GM18858 (cell line): ENCODE measurements around the gene PPP1R16B.
"Not testable (repeated sequence)": the region's sequence is repeated elsewhere in the genome, so short reads cannot be mapped to it uniquely, and the experiment has no call there.

Source experiments
- ATAC-seq: cut with Tn5 transposase; IDR thresholded peaks from one replicate; pipeline ENCODE4 v1.9.1; 2021; ENCODE audit not compliant: unreplicated experiment

PPP1R16B gene

GRCh38 chr20:38930242-38930569 is 124.7 kb downstream of the PPP1R16B start:
- ATAC-seq, result no peak

GRCh38 chr20:38931984-38932383 is 126.5 kb downstream of the PPP1R16B start:
- no peak for ATAC-seq

GRCh38 chr20:38932457-38933120 is 127.1 kb downstream of the PPP1R16B start:
- no peak for ATAC-seq

GRCh38 chr20:38934530-38934929 is 129.0 kb downstream of the PPP1R16B start:
- no peak for ATAC-seq

- ATAC-seq, result no peak
Measured at GRCh38 chr20:38935285-38935684, 129.8 kb downstream of the PPP1R16B start.

GRCh38 chr20:38935967-38936407 is 130.5 kb downstream of the PPP1R16B start:
- ATAC-seq, result no peak

GRCh38 chr20:38937000-38937399 is 131.5 kb downstream of the PPP1R16B start:
- ATAC-seq, result no peak

- ATAC-seq, result no peak
Measured at GRCh38 chr20:38937978-38938473, 132.5 kb downstream of the PPP1R16B start.

DNA sequence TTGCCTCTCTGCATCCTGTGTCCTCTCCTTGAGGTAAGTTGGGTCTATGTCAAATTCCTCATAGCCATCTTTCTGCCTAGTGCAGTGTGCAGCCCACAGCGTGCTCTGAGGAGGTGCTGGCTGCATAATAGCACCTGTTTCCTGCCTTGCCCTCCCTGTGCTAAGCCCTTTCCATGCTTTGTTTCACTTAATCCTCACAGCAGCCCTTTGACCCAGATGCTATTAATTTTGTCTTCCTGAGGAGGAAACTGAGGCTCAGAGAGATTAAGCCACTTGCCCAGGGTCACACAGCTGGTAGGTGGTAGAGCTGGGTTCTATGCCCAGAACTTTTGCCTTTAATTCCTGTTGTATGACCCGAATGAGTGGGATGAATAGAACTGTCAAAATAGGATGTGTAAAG is 134.2 kb downstream of the PPP1R16B start:
- ATAC-seq, result no peak

DNA sequence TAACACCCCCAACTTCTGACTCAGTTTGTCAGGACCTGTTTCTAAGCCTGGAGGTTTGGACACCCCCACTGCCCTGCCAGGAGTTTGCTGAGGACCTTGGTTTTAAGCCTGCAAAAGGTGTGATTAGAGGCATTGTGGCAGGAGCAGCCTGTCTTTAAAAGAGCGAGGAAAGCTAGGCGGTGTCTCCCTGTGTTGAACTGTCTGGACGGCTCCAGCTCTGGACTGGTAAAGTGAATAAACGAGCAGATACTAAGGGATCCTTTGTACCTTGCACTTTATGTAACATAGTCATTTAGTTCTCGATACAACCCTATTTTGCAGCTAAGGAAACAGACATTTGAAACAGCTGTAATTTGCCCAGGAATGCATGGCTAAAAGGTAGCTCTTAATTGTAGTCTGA is 135.1 kb downstream of the PPP1R16B start:
- ATAC-seq, result no peak

GRCh38 chr20:38941726-38942389 is 136.4 kb downstream of the PPP1R16B start:
- ATAC-seq, result no peak

DNA sequence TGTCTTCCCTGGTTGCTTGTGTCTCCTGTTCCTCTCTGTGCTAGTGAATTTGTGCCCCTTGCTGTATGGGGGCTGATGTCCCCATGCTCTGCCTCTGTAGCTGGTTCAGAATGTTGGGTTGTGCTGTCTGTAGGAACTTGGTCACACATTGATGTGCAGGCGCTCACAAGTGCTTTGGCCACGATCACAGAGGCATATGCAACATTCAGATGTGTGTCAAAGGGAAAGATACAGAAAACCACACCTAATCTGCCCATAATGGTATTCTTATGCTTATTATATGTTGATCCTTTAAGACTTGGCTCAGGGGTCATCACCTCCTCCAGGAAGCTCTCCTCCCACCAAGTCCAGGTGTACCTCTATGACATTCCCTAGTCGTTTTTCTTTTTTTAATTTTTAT is 139.5 kb downstream of the PPP1R16B start:
- ATAC-seq, result no peak

- ATAC-seq, result no peak
Measured at GRCh38 chr20:38946836-38947235, 141.3 kb downstream of the PPP1R16B start.

- ATAC-seq, result no peak
Measured at GRCh38 chr20:38947931-38948362, 142.4 kb downstream of the PPP1R16B start.

- ATAC-seq, result no peak
Measured at GRCh38 chr20:38950254-38950653, 144.8 kb downstream of the PPP1R16B start.

- ATAC-seq, result no peak
Measured at GRCh38 chr20:38951611-38952010, 146.1 kb downstream of the PPP1R16B start.

GRCh38 chr20:38952153-38952552 is 146.7 kb downstream of the PPP1R16B start:
- ATAC-seq, result no peak

DNA sequence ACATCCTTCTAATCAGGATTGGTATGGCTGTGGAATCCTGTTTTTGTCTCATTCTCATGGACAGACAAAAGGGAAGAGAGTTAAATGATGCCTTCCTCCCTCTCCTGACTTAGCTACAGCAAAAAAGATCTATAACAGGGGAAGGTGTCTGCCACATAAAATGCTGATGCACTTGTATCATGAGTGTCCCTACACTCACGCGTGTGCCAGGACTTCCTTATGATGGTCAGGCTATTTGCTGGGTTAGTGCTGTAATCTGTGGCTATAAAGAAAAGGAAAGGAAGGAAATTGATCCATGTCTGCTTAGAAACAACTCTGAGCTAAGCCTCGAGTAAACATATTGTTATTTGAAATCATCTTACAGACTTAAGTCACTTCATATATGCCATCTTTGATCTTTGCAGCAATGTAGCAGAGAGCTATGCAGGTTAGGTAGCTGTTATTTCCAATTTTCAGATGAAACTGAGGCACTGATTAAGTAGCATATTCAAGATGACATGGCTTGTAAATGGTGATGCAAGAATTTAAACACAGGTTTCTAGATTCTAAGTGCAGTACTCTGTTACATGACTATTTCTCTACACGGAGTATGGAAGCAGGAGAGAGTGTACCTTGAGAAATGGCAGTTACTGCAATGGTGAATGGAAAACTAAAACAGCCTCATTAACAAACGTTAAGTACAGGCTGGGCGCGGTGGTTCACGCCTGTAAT is 148.3 kb downstream of the PPP1R16B start:
- ATAC-seq, result no peak

GRCh38 chr20:38957235-38957876 is 151.9 kb downstream of the PPP1R16B start:
- ATAC-seq, result no peak

DNA sequence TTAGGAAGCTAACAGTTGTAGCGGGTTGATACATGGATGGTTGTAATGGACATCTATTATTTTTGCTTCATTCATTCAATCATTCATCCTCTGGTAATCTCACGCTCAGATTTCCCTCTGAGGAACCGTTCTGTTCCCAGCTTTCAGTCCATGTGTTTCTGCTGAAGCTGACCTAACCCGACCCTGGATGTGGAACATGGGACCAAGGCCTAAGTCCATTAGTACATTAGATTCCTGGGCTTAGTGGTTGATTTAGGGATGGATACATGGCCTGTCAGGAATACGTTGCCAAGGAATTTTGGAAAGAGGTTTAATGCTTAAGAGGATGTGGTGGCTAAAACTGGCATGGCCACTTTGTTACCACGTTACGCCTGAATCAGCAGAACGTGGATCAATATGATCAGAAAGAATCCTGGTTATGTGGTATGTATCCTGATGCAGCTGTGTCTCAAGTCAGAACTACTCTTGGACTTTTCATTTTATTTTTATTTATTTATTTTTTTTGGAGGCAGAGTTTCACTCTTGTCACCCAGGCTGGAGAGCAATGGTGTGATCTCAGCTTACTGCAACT is 152.5 kb downstream of the PPP1R16B start:
- no peak for ATAC-seq

DNA sequence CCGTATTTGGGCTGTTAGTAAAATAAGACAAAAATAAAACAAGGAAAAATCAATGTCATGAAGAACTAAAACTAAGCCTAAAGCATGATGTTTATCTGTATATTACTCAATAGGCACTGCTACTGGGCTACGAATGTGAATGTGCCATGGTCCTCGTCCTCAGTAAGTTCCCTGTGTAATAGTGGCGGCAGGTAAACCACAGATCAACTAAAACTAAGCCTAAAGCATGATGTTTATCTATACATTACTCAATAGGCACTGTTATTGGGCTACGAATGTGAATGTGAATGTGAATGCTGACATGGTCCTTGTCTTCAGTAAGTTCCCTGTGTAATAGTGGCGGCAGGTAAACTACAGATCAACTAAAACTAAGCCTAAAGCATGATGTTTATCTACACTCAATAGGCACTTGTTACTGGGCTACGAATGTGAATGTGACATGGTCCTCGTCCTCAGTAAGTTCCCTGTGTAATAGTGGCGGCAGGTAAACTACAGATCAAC is 154.7 kb downstream of the PPP1R16B start:
- not testable (repeated sequence) for ATAC-seq
